PFSK-1 (cell line): Measurements from ENCODE around the gene MYO1E.

ENCODE experiments used
- SIN3A ChIP-seq: IDR thresholded peaks from 2 replicates; pipeline ENCODE4 v1.6.1; 2012; ENCODE audit warnings: mild to moderate bottlenecking, low read length, moderate library complexity, borderline replicate concordance; ENCODE audit not compliant: insufficient read depth
- TAF1 ChIP-seq: IDR thresholded peaks from 2 replicates; pipeline ENCODE4 v1.6.1; 2012; ENCODE audit warnings: low read length, control low read depth, borderline replicate concordance; ENCODE audit not compliant: insufficient read depth
- TF ChIP-seq, protein P1 (sequence below), 2 experiments: IDR thresholded peaks; 2 replicates each; pipeline versions ENCODE4 v1.6.1 to v1.8.0; 2011 to 2012; ENCODE audit warnings: low read depth in 2 of 2, low read length in 2 of 2, control low read depth in 1 of 2, inconsistent platforms in 1 of 2, mild to moderate bottlenecking in 1 of 2, moderate library complexity in 1 of 2; ENCODE audit not compliant: insufficient read depth in 1 of 2

DNA sequence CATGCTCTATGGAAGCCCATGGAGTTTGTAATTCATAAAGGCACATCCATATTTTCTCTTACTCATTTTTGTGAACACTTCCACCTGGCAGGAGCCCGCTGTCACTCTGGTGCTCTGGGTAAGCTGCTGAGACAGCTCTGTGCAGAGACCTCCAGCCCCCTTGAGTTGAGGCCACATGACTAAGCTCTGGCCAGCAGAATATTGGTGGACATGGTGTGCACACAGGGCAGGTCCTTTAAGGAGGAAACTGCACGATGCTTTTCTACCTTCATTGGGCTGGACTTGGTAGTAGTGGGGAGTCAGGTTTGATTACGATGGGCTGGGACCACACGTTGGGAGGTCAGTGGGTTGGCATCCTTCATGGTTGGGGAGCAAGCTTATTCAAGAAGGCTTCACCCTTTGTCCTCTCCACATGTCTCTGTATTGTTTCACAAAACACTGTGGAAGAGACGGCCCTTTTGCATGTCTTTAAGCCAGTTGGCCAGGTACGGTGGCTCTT, 238.7 kb downstream of the MYO1E start:
- TF ChIP-seq, protein P1, sequence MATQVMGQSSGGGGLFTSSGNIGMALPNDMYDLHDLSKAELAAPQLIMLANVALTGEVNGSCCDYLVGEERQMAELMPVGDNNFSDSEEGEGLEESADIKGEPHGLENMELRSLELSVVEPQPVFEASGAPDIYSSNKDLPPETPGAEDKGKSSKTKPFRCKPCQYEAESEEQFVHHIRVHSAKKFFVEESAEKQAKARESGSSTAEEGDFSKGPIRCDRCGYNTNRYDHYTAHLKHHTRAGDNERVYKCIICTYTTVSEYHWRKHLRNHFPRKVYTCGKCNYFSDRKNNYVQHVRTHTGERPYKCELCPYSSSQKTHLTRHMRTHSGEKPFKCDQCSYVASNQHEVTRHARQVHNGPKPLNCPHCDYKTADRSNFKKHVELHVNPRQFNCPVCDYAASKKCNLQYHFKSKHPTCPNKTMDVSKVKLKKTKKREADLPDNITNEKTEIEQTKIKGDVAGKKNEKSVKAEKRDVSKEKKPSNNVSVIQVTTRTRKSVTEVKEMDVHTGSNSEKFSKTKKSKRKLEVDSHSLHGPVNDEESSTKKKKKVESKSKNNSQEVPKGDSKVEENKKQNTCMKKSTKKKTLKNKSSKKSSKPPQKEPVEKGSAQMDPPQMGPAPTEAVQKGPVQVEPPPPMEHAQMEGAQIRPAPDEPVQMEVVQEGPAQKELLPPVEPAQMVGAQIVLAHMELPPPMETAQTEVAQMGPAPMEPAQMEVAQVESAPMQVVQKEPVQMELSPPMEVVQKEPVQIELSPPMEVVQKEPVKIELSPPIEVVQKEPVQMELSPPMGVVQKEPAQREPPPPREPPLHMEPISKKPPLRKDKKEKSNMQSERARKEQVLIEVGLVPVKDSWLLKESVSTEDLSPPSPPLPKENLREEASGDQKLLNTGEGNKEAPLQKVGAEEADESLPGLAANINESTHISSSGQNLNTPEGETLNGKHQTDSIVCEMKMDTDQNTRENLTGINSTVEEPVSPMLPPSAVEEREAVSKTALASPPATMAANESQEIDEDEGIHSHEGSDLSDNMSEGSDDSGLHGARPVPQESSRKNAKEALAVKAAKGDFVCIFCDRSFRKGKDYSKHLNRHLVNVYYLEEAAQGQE (IDR thresholded peaks at IDR 0.05; ENCODE audit: insufficient read depth in 1 of 2, low read depth in 2 of 2, low read length in 2 of 2): no peak
- TF ChIP-seq SIN3A (no peak), TAF1 (no peak)
